ENCODE data around the gene RGS12. TPM values are rescaled to one million over a fixed set of nuclear protein-coding genes. Genes with fewer than 3 reads are reported as not detected.

The RGS12 gene
- total RNA-seq, 1 donor from 2014 or later = 10.6 TPM

GRCh38 chr4:3331511-3332394, 38.9 kb downstream of the RGS12 start:
- Mint-ChIP-seq H3K4me3 (no peak overlapping the region), H3K4me1 (peaks cover 5% of the 10 kb centered on the region), H3K27me3 (no peaks in the 10 kb centered on the region), H3K9me3 (no peaks in the 10 kb centered on the region), H3K36me3 (ENCODE audit: low read depth) (no peaks in the 10 kb centered on the region), H3K27ac (no peak overlapping the region)
- ATAC-seq (ENCODE audit: low read depth) (no peak), DNase-seq (no peak)
- ChIA-PET CTCF (no interaction called here), POLR2A (no interaction called here)
- intact Hi-C loops (cut with micrococcal nuclease) = no loop called here
- no peak for TF ChIP-seq CTCF (IDR thresholded peaks at IDR 0.05)

- POLR2A ChIA-PET = no interaction called here
- Mint-ChIP-seq H3K27ac (no peak overlapping the region), H3K9me3 (no peaks in the 10 kb centered on the region), H3K4me1 (peaks cover 5% of the 10 kb centered on the region), H3K27me3 (no peaks in the 10 kb centered on the region), H3K36me3 (ENCODE audit: low read depth) (no peaks in the 10 kb centered on the region), H3K4me3 (no peak overlapping the region)
- ATAC-seq (ENCODE audit: low read depth) = no peak
- CTCF ChIA-PET = no interaction called here
- intact Hi-C loops (cut with micrococcal nuclease) = no loop called here
- no peak for DNase-seq
- no peak for TF ChIP-seq CTCF (IDR thresholded peaks at IDR 0.05)
Observed at GRCh38 chr4:3332498-3332897, 39.7 kb downstream of the RGS12 start.

- intact Hi-C loops (cut with micrococcal nuclease) = no loop called here
- H3K4me1 Mint-ChIP-seq = peaks cover 5% of the 10 kb centered on the region
- ChIA-PET CTCF (interaction anchor here (1.2 to 1.4 kb wide), 2 partner anchors 8 to 12 kb away, joined by 3 to 4 read pairs; no protein-coding TSS in a partner anchor), POLR2A (no interaction called here)
- no peaks in the 10 kb centered on the region for H3K9me3 Mint-ChIP-seq
- ATAC-seq (ENCODE audit: low read depth) = no peak
- TF ChIP-seq CTCF (IDR thresholded peaks at IDR 0.05) = no peak
- H3K27ac Mint-ChIP-seq = no peak overlapping the region
- H3K36me3 Mint-ChIP-seq (ENCODE audit: low read depth) = no peaks in the 10 kb centered on the region
- no peak overlapping the region for H3K4me3 Mint-ChIP-seq
- no peaks in the 10 kb centered on the region for H3K27me3 Mint-ChIP-seq
- no peak for DNase-seq
Observed at GRCh38 chr4:3334316-3334715, 41.5 kb downstream of the RGS12 start.

GRCh38 chr4:3335385-3335784, 42.6 kb downstream of the RGS12 start:
- H3K9me3 Mint-ChIP-seq = no peaks in the 10 kb centered on the region
- no peak overlapping the region for H3K4me3 Mint-ChIP-seq
- CTCF ChIA-PET = no interaction called here
- no peaks in the 10 kb centered on the region for H3K36me3 Mint-ChIP-seq (ENCODE audit: low read depth)
- POLR2A ChIA-PET = no interaction called here
- DNase-seq = no peak
- H3K27me3 Mint-ChIP-seq = no peaks in the 10 kb centered on the region
- ATAC-seq (ENCODE audit: low read depth) = no peak
- no peak overlapping the region for H3K27ac Mint-ChIP-seq
- no peak for TF ChIP-seq CTCF (IDR thresholded peaks at IDR 0.05)
- peaks cover 5% of the 10 kb centered on the region for H3K4me1 Mint-ChIP-seq
- intact Hi-C loops (cut with micrococcal nuclease) = no loop called here

- intact Hi-C loops (cut with micrococcal nuclease) = no loop called here
- DNase-seq (no peak), ATAC-seq (ENCODE audit: low read depth) (no peak)
- CTCF ChIA-PET = no interaction called here
- Mint-ChIP-seq H3K36me3 (ENCODE audit: low read depth) (no peaks in the 10 kb centered on the region), H3K4me3 (no peak overlapping the region), H3K4me1 (peaks cover 5% of the 10 kb centered on the region), H3K27ac (no peak overlapping the region), H3K27me3 (no peaks in the 10 kb centered on the region), H3K9me3 (no peaks in the 10 kb centered on the region)
- TF ChIP-seq CTCF (IDR thresholded peaks at IDR 0.05) = no peak
- POLR2A ChIA-PET = no interaction called here
Observed at GRCh38 chr4:3335982-3336381, 43.2 kb downstream of the RGS12 start.

Data from activated B cell treated with CpG ODN at 0.5 μM for 24 hours (primary cell).